NCI-H2171 (cell line): Measurements from ENCODE around the gene TMED4.
"Not testable (repeated sequence)": the region's sequence is repeated elsewhere in the genome, so short reads cannot be mapped to it uniquely, and the experiment has no call there.

ENCODE experiments used
- DNase-seq: peaks from one replicate; lab custom pipeline; 2025; lab: John Stamatoyannopoulos, UW

Gene TMED4

GRCh38 chr7:44607141-44608068, 25.4 kb upstream of the TMED4 start:
- no peak for DNase-seq

GRCh38 chr7:44606341-44607140, 24.5 kb upstream of the TMED4 start, which contains the start of gene OGDH:
TSS of gene OGDH (plus strand) at chr7:44606627. CDS start at chr7:44624344, 17,717 bp downstream.
- DNase-seq = peak; percentile 95

- no peak for DNase-seq
Measured at GRCh38 chr7:44604941-44605340, 22.9 kb upstream of the TMED4 start.

GRCh38 chr7:44603193-44603592, 21.2 kb upstream of the TMED4 start:
- no peak for DNase-seq

GRCh38 chr7:44602576-44602910, 20.5 kb upstream of the TMED4 start:
- no peak for DNase-seq

GRCh38 chr7:44599222-44599621, 17.2 kb upstream of the TMED4 start:
- DNase-seq = no peak

- DNase-seq = not testable (repeated sequence)
Measured at GRCh38 chr7:44597181-44597580, 15.2 kb upstream of the TMED4 start.

- DNase-seq = no peak
Measured at GRCh38 chr7:44595934-44596635, 14.1 kb upstream of the TMED4 start.

- no peak for DNase-seq
Measured at GRCh38 chr7:44590910-44591309, 8.9 kb upstream of the TMED4 start.

GRCh38 chr7:44587843-44588711, 6.0 kb upstream of the TMED4 start:
- DNase-seq = peak; percentile 24

- no peak for DNase-seq
Measured at GRCh38 chr7:44583146-44583865, 1.3 kb upstream of the TMED4 start.

- DNase-seq = no peak
Measured at GRCh38 chr7:44580945-44581878, 819 bp downstream of the TMED4 start.

GRCh38 chr7:44576228-44576627, 5.8 kb downstream of the TMED4 start:
- no peak for DNase-seq

GRCh38 chr7:44575054-44575453, 7.0 kb downstream of the TMED4 start:
- no peak for DNase-seq

GRCh38 chr7:44574287-44574872, 7.7 kb downstream of the TMED4 start:
- no peak for DNase-seq

- peak; percentile 93 for DNase-seq
Measured at GRCh38 chr7:44573464-44574286, 8.4 kb downstream of the TMED4 start, which contains the start of gene DDX56. TSS of gene DDX56 (minus strand) at chr7:44573908. CDS start at chr7:44573895, 13 bp downstream.

- DNase-seq = no peak
Measured at GRCh38 chr7:44572771-44573170, 9.3 kb downstream of the TMED4 start.

- DNase-seq = no peak
Measured at GRCh38 chr7:44569959-44570358, 12.1 kb downstream of the TMED4 start.
